ENCODE measurements around the gene AADAT. TPM values are rescaled to one million over a fixed set of nuclear protein-coding genes. Genes with fewer than 3 reads are reported as not detected.

Gene AADAT
- total RNA-seq, 4 donors from 2014 or later, result 0.33 to 1.4 (median 0.82) TPM

DNA sequence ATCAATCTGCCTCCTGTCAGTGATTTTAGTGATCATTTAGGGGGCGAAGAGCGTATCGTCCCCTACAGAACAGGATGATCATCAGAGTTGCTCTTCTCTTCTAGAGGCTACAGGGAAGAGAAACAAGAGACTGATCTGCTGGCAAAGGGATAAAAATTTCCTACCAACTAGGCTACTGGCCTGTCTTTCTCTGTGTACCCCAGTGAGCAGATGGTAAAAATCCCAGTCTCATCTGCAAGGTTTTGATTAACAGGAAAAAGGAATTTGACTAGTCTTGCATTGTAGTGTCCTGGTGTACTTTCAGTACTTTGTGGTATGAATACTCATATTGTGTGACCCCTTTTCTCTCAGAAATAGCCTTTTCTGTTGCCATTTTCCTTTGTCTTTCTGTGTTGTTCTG lies 21.8 kb upstream of the AADAT start:
- H3K36me3 ChIP-seq, result no peaks in the 10 kb centered on the region
- intact Hi-C loops (cut with DNase I; ENCODE audit: low total_unique reads), result no loop called here
- TF ChIP-seq POLR2A (IDR thresholded peaks at IDR 0.05), result no peak
- TF ChIP-seq CTCF (IDR thresholded peaks at IDR 0.05 in 4 of 5, conservative IDR thresholded peaks at IDR 0.05 in 1 of 5), result no peak
- ATAC-seq (no peak), DNase-seq (no peak)
- H3K27me3 ChIP-seq, result peaks cover 0 to 2% (median 0%) of the 10 kb centered on the region in 3 donors
- no peaks in the 10 kb centered on the region for H3K9me3 ChIP-seq
- H3K27ac ChIP-seq, result no peak overlapping the region
- no peak overlapping the region for H3K4me3 ChIP-seq
- no peaks in the 10 kb centered on the region for H3K4me1 ChIP-seq
- in situ Hi-C loops (cut with MboI; ENCODE audit: low sequenced_read_pairs in 4 of 4), result no loop called here

DNA sequence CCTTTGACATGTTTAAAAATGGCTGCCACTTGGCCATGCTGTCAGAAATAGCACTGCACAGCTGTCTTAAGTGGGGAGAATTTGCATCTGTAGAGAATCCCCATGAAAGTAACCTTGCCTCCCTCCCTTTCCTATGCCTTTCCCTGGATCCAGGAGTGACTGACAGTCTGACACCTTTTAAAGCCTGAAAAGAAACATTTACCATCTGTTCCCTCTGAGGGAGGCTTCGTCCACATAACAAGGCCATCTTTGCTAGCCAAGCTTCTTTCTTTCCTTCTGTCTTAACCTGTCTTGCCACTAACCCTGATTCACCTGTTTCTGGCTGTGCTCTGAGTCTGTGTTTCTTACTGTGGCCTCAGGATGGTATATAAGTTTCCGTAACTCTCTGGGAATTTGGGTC lies 21.3 kb upstream of the AADAT start:
- no peaks in the 10 kb centered on the region for H3K4me1 ChIP-seq
- no peaks in the 10 kb centered on the region for H3K36me3 ChIP-seq
- peaks cover 0 to 2% (median 0%) of the 10 kb centered on the region in 3 donors for H3K27me3 ChIP-seq
- no peak overlapping the region for H3K4me3 ChIP-seq
- H3K9me3 ChIP-seq, result no peaks in the 10 kb centered on the region
- TF ChIP-seq POLR2A (IDR thresholded peaks at IDR 0.05) (no peak), CTCF (IDR thresholded peaks at IDR 0.05 in 4 of 5, conservative IDR thresholded peaks at IDR 0.05 in 1 of 5) (no peak)
- DNase-seq (no peak), ATAC-seq (no peak)
- in situ Hi-C loops (cut with MboI; ENCODE audit: low sequenced_read_pairs in 4 of 4), result no loop called here
- H3K27ac ChIP-seq, result no peak overlapping the region
- intact Hi-C loops (cut with DNase I; ENCODE audit: low total_unique reads), result no loop called here

- H3K36me3 ChIP-seq, result no peaks in the 10 kb centered on the region
- DNase-seq (no peak), ATAC-seq (no peak)
- intact Hi-C loops (cut with DNase I; ENCODE audit: low total_unique reads) (no loop called here), in situ Hi-C loops (cut with MboI; ENCODE audit: low sequenced_read_pairs in 4 of 4) (no loop called here)
- no peak for TF ChIP-seq POLR2A (IDR thresholded peaks at IDR 0.05)
- TF ChIP-seq CTCF (IDR thresholded peaks at IDR 0.05 in 4 of 5, conservative IDR thresholded peaks at IDR 0.05 in 1 of 5), result no peak
- H3K4me3 ChIP-seq, result no peak overlapping the region
- no peaks in the 10 kb centered on the region for H3K9me3 ChIP-seq
- no peak overlapping the region for H3K27ac ChIP-seq
- H3K27me3 ChIP-seq, result peaks cover 0 to 2% (median 0%) of the 10 kb centered on the region in 3 donors
- no peaks in the 10 kb centered on the region for H3K4me1 ChIP-seq
These were observed 20.5 kb upstream of the AADAT start for GRCh38 chr4:170110285-170110672.

DNA sequence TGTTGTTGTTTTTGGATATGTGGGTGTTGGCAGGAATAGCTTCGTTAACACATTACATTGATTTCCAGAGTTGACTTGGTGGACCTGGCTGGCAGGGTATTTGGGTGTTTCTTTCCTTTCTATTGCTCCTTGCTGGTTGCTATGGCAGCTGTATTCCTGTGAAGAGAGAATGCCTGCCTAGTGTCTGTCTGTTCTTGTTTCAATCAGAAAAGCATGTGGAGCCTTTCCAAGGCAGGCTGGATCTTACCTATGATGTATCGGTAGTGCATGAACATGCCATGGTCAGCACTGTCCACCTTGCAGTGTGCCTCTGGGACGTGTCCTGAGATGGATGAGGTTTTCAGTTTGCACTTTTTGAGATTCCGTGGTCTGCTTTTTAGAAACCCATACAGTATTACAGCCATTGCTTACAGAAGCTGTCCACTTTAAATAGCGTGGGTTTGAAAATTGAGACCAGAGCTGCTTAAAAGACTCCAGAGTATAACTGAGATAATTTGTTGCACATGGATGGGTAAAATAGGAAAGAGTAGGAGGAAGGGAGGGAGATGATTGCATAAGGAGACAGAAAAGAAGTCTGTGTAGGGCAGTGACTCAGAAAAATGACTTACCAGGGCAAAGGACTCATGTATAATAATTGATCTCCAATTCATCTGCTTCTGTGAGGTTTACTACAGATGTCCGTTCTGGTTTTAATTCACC lies 20.0 kb upstream of the AADAT start:
- no peak overlapping the region for H3K27ac ChIP-seq
- TF ChIP-seq CTCF (IDR thresholded peaks at IDR 0.05 in 4 of 5, conservative IDR thresholded peaks at IDR 0.05 in 1 of 5) (no peak), POLR2A (IDR thresholded peaks at IDR 0.05) (no peak)
- no peak for ATAC-seq

DNA sequence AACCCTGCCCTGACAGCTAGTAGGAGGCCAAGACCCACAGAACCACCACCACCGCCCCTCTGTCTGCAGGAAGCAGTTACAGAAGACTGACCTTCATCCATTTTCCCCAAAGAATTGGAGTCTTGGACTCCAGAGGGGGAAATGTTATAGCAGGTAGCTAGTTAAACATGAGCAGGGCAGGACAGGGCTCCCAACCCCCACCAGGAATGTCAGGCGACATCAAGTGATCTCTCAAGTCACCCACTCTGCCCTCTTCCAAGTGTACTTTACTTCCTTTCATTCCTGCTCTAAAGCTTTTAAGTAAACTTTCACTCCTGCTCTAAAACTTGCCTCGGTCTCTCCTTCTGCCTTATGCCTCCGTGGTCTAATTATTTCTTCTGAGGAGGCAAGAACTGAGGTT lies 17.1 kb upstream of the AADAT start:
- no peak for DNase-seq
- Histone ChIP-seq H3K9me3 (no peaks in the 10 kb centered on the region), H3K27me3 (peaks cover 0 to 2% (median 0%) of the 10 kb centered on the region in 3 donors), H3K4me3 (no peak overlapping the region), H3K27ac (no peak overlapping the region), H3K36me3 (no peaks in the 10 kb centered on the region), H3K4me1 (no peaks in the 10 kb centered on the region)
- no peak for TF ChIP-seq POLR2A (IDR thresholded peaks at IDR 0.05)
- no peak for TF ChIP-seq CTCF (IDR thresholded peaks at IDR 0.05 in 4 of 5, conservative IDR thresholded peaks at IDR 0.05 in 1 of 5)
- in situ Hi-C loops (cut with MboI; ENCODE audit: low sequenced_read_pairs in 4 of 4) (no loop called here), intact Hi-C loops (cut with DNase I; ENCODE audit: low total_unique reads) (no loop called here)
- no peak for ATAC-seq

More for the DNA sequence above, 20.0 kb upstream of the AADAT start:
- H3K27me3 ChIP-seq, result peaks cover 0 to 2% (median 0%) of the 10 kb centered on the region in 3 donors
- H3K36me3 ChIP-seq, result no peaks in the 10 kb centered on the region
- no peak for DNase-seq
- intact Hi-C loops (cut with DNase I; ENCODE audit: low total_unique reads) (no loop called here), in situ Hi-C loops (cut with MboI; ENCODE audit: low sequenced_read_pairs in 4 of 4) (no loop called here)
- H3K4me3 ChIP-seq, result no peak overlapping the region
- H3K4me1 ChIP-seq, result no peaks in the 10 kb centered on the region
- no peaks in the 10 kb centered on the region for H3K9me3 ChIP-seq

Measured in gastrocnemius medialis (tissue), 4 donors.